Vagina (tissue), 2 donors: ENCODE data around the gene P2RY1. TPM values are rescaled to one million over a fixed set of nuclear protein-coding genes. Genes with fewer than 3 reads are reported as not detected.

Experiments used
- DNase-seq, 2 donors: peaks; one replicate each; pipeline ENCODE4 v3.0.0-alpha.2; 2017; ENCODE audit errors: extremely low spot score in 2 of 2
- H3K27ac ChIP-seq: fragments of 200-600 bp; sonication (generic); one replicate; pipeline ENCODE4 v1.5.1; 2019
- H3K27me3 ChIP-seq: fragments of 200-600 bp; sonication (generic); one replicate; pipeline ENCODE4 v1.5.1; 2019
- H3K36me3 ChIP-seq, 2 donors: fragments of 200-600 bp; sonication (generic); one replicate each; pipeline ENCODE4 v1.5.1; 2017 to 2019
- H3K4me1 ChIP-seq: fragments of 200-600 bp; sonication (generic); one replicate; pipeline ENCODE4 v1.5.1; 2019
- H3K4me3 ChIP-seq, 2 donors: fragments of 200-600 bp; sonication (generic); 1 replicate in 1 of 2; 2 replicates in 1 of 2; pipeline ENCODE4 v1.5.1; 2016 to 2019
- H3K9me3 ChIP-seq: fragments of 200-600 bp; sonication (generic); one replicate; pipeline ENCODE4 v1.5.1; 2019
- POLR2A ChIP-seq, 2 donors: fragments of 450-650 bp; IDR thresholded peaks; one replicate each; pipeline ENCODE4 v1.6.1; 2017; ENCODE audit warnings: antibody characterized with exemption in 2 of 2, mild to moderate bottlenecking in 2 of 2, moderate library complexity in 2 of 2
- POLR2AphosphoS5 ChIP-seq, 2 donors: sonication (generic); formaldehyde crosslinking; IDR thresholded peaks; one replicate each; pipeline ENCODE4 v1.9.0; 2017; ENCODE audit warnings: antibody characterized with exemption in 2 of 2, mild to moderate bottlenecking in 2 of 2, low read depth in 1 of 2; ENCODE audit not compliant: insufficient read depth in 1 of 2
- intact Hi-C: fragments of 100-400 bp; cut with DNase I; formaldehyde crosslinking; loops from one replicate; pipeline ENCODE4 v1.15.1; 2023
- total RNA-seq: library from RNA; depleted of rRNA; stranded (reverse); fragments of >200 nt; gene quantifications from one replicate; pipeline ENCODE4 v1.2.3, GENCODE V29; 2016
- TF ChIP-seq, protein P1 (sequence below), 3 experiments: fragments of 450-650 bp in 2 of 3; fragments of 200-600 bp in 1 of 3; sonication (generic) in 1 of 3; IDR thresholded peaks; one replicate each; pipeline ENCODE4 v1.5.1; 2017 to 2019; ENCODE audit warnings: antibody characterized with exemption in 3 of 3, mild to moderate bottlenecking in 2 of 3, moderate library complexity in 2 of 3

P2RY1 gene
- 17.9 TPM for total RNA-seq

DNA sequence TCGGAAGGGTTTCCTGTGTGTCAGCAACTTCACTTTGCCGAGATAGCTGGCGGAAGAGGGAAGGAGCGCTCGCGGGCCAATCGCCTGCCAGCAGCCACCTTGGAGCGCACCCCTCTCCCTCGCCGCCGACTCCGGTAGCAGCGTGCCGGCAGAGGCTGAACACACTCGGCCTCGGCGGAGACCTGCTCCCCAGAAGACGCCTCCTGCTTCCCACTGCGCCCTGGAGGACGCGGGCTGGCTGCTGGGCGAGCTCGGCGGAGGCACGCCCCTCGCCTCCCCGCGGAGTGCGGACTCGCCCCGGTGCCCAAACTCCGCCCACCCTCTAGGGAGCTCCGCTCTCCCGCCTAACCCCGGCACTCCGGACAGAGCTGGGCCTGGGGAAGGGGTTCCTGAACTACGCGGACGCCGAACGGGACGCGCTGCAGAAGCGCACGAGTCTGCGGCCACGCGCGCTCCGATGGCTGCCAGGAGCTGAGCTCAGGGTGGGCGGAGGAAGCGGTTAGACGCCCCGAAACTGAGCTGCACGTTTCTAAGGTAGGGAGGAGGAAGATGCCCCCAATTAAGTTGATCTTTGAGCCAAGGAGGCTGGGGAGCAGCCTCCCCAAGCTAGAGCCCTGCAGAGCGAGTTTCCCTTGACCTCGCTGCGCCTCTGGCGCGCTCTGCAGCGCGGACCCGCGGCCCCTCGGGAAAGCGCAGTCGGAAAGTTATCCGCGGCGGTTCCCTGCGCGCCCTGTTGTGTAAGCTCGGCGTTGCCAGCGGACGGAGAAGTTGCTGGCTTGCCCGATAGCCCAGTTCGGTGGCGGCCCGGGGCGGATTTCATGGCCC lies at the start of gene P2RY1:
P2RY1 (plus strand) TSS at position 356 of the 825 bp plus-strand sequence. CDS start 652 bp downstream, outside the sequence.
- Histone ChIP-seq H3K4me1 (peaks cover 27% of the 10 kb centered on the region), H3K9me3 (no peaks in the 10 kb centered on the region), H3K27ac (peak within 1 kb of the TSS; percentile 81), H3K4me3 (peak within 1 kb of the TSS; percentile 67 to 71), H3K36me3 (no peaks in the 10 kb centered on the region), H3K27me3 (no peaks in the 10 kb centered on the region)
- intact Hi-C loops: no loop called here
- TF ChIP-seq, protein P1, sequence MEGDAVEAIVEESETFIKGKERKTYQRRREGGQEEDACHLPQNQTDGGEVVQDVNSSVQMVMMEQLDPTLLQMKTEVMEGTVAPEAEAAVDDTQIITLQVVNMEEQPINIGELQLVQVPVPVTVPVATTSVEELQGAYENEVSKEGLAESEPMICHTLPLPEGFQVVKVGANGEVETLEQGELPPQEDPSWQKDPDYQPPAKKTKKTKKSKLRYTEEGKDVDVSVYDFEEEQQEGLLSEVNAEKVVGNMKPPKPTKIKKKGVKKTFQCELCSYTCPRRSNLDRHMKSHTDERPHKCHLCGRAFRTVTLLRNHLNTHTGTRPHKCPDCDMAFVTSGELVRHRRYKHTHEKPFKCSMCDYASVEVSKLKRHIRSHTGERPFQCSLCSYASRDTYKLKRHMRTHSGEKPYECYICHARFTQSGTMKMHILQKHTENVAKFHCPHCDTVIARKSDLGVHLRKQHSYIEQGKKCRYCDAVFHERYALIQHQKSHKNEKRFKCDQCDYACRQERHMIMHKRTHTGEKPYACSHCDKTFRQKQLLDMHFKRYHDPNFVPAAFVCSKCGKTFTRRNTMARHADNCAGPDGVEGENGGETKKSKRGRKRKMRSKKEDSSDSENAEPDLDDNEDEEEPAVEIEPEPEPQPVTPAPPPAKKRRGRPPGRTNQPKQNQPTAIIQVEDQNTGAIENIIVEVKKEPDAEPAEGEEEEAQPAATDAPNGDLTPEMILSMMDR (IDR thresholded peaks at IDR 0.05): no peak
- TF ChIP-seq POLR2AphosphoS5 (IDR thresholded peaks at IDR 0.05; ENCODE audit: insufficient read depth in 1 of 2, low read depth in 1 of 2) (peak in 1 of 2 donors; percentile 88), POLR2A (IDR thresholded peaks at IDR 0.05) (peak in 1 of 2 donors; percentile 22)
- peak in 1 of 2 donors; percentile 92 for DNase-seq

DNA sequence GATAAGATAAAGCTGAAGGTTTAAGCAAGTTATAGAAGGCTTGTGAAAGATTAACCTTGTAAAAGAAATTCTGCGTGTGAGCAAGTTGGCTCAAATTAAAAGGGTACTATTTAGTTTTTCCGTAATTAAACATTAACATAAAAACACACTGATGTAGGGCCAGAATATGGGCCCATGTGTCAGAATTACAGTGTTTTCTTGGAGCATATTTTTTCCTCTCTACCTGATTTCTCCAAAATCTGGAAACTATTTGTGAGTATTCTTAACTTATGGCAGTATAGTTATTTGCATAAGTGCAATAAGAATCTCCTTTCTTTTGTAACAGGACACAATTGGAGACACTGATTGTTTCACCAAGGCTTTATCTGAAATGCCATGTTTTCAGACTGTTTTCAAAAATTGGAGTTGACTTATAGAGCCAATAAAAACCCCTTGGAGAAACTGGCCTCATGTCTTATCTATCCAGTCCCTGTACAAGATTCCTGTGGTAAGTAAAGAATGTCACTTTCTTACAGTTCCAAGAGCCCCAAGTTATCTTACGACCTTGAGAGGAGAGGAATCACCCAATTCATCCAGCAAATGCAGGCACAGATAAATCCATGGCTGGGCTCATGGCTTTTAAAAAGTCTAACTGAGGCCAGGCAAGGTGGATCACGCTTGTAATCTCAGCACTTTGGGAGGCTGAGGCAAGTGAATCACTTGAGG lies 47.8 kb upstream of the P2RY1 start:
- no peaks in the 10 kb centered on the region for H3K9me3 ChIP-seq
- H3K36me3 ChIP-seq: no peaks in the 10 kb centered on the region
- H3K4me1 ChIP-seq: no peaks in the 10 kb centered on the region
- intact Hi-C loops: no loop called here
- TF ChIP-seq POLR2AphosphoS5 (IDR thresholded peaks at IDR 0.05; ENCODE audit: insufficient read depth in 1 of 2, low read depth in 1 of 2) (no peak), POLR2A (IDR thresholded peaks at IDR 0.05) (no peak)
- TF ChIP-seq, protein P1 (IDR thresholded peaks at IDR 0.05): no peak
- H3K27ac ChIP-seq: no peak overlapping the region
- H3K4me3 ChIP-seq: no peak overlapping the region
- no peaks in the 10 kb centered on the region for H3K27me3 ChIP-seq
- DNase-seq: no peak

- Histone ChIP-seq H3K4me3 (no peak overlapping the region), H3K36me3 (no peaks in the 10 kb centered on the region), H3K27me3 (no peaks in the 10 kb centered on the region), H3K9me3 (no peaks in the 10 kb centered on the region), H3K27ac (no peak overlapping the region), H3K4me1 (no peaks in the 10 kb centered on the region)
- intact Hi-C loops: no loop called here
- DNase-seq: no peak
- TF ChIP-seq POLR2AphosphoS5 (IDR thresholded peaks at IDR 0.05; ENCODE audit: insufficient read depth in 1 of 2, low read depth in 1 of 2) (no peak), POLR2A (IDR thresholded peaks at IDR 0.05) (no peak)
- TF ChIP-seq, protein P1 (IDR thresholded peaks at IDR 0.05): no peak
Measured at GRCh38 chr3:152790651-152791387, 44.1 kb upstream of the P2RY1 start.

DNA sequence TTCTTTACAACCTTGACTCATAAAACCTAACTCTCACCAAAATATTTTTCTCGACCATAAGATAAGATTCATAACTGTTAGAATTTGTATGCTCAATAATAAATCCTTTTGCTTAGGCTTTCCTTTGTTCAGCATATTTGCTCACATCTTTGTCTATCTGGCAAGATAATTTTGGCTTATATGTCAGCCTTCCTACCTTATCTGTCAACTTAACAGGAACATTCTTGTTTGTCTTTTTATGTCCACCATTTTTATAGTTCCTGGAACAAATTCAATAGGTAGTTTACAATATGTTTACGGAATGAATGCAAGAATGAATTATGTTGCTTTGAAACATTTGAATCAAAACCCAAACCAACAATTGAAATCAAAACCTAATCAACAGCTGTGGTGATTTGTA lies 41.0 kb upstream of the P2RY1 start:
- no peak for DNase-seq
- no peak overlapping the region for H3K4me3 ChIP-seq
- H3K36me3 ChIP-seq: no peaks in the 10 kb centered on the region
- no peak overlapping the region for H3K27ac ChIP-seq
- no peaks in the 10 kb centered on the region for H3K9me3 ChIP-seq
- TF ChIP-seq, protein P1 (IDR thresholded peaks at IDR 0.05): no peak
- no peak for TF ChIP-seq POLR2A (IDR thresholded peaks at IDR 0.05)
- no peak for TF ChIP-seq POLR2AphosphoS5 (IDR thresholded peaks at IDR 0.05; ENCODE audit: insufficient read depth in 1 of 2, low read depth in 1 of 2)
- no peaks in the 10 kb centered on the region for H3K27me3 ChIP-seq
- H3K4me1 ChIP-seq: no peaks in the 10 kb centered on the region
- intact Hi-C loops: no loop called here
